ENCODE data around the gene SPTLC1. TPM values are rescaled to one million over a fixed set of nuclear protein-coding genes. Genes with fewer than 3 reads are reported as not detected.
"Not testable (repeated sequence)": the region's sequence is repeated elsewhere in the genome, so short reads cannot be mapped to it uniquely, and the experiment has no call there.

The SPTLC1 gene
- total and polyA plus RNA-seq, 2 donors (not counting 1 experiment from before 2014, with no cell fraction given), result 26.6 to 53.5 TPM

DNA sequence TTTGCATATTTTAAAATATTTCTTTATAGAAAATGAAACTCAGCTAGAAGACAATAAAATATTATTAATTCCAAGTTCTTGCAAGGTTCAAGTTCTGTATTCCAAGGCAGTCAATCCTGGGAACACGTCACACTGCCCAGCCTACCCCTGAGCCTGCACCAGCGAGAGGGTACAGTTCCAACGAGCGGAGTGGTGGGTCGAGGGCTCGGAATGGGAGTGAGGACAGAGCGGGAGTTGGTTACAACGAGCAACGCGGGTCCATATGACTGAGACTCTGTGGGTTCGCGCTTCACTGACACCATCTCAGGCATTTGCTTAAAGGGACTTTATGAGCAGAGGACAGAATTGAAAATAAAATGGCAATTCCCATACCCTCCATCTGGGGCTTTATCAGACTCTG lies 40.0 kb upstream of the SPTLC1 start:
- no peak overlapping the region for H3K27ac ChIP-seq (ENCODE audit: low read length in 2 of 2)
- DNase-seq (no peak), ATAC-seq (ENCODE audit: low read depth) (no peak)
- Mint-ChIP-seq H3K9me3 (ENCODE audit: insufficient read depth) (no peaks in the 10 kb centered on the region), H3K27ac (no peak overlapping the region), H3K4me1 (no peaks in the 10 kb centered on the region), H3K4me3 (no peak overlapping the region), H3K27me3 (peaks cover 32% of the 10 kb centered on the region)
- TF ChIP-seq, protein P1, sequence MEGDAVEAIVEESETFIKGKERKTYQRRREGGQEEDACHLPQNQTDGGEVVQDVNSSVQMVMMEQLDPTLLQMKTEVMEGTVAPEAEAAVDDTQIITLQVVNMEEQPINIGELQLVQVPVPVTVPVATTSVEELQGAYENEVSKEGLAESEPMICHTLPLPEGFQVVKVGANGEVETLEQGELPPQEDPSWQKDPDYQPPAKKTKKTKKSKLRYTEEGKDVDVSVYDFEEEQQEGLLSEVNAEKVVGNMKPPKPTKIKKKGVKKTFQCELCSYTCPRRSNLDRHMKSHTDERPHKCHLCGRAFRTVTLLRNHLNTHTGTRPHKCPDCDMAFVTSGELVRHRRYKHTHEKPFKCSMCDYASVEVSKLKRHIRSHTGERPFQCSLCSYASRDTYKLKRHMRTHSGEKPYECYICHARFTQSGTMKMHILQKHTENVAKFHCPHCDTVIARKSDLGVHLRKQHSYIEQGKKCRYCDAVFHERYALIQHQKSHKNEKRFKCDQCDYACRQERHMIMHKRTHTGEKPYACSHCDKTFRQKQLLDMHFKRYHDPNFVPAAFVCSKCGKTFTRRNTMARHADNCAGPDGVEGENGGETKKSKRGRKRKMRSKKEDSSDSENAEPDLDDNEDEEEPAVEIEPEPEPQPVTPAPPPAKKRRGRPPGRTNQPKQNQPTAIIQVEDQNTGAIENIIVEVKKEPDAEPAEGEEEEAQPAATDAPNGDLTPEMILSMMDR (IDR thresholded peaks at IDR 0.05), result no peak
- no peak for TF ChIP-seq EZH2 (IDR thresholded peaks at IDR 0.05; ENCODE audit: borderline replicate concordance, insufficient read depth, low read depth, low read length, poor library complexity, severe bottlenecking)
- no peaks in the 10 kb centered on the region for H3K36me3 ChIP-seq (replicated peaks in 1 of 2; ENCODE audit: control extremely low read depth in 1 of 2, control insufficient read depth in 1 of 2, extremely low read depth in 1 of 2, insufficient read depth in 2 of 2, low read length in 1 of 2)
- no peaks in the 10 kb centered on the region for H4K20me1 ChIP-seq (ENCODE audit: control insufficient read depth, insufficient read depth, low read length, poor library complexity, severe bottlenecking)
- H3K4me1 ChIP-seq (ENCODE audit: control insufficient read depth in 2 of 2, insufficient read depth in 2 of 2, low read length in 2 of 2), result no peaks in the 10 kb centered on the region
- H3K9me3 ChIP-seq (ENCODE audit: control extremely low read depth in 1 of 3, control insufficient read depth in 2 of 3, insufficient read depth in 1 of 3, low read length in 2 of 3), result no peaks in the 10 kb centered on the region
- CTCF ChIA-PET, result interaction anchor here (1.4 kb wide), 1 partner anchor 16 kb away, joined by 8 read pairs; no protein-coding TSS in a partner anchor
- intact Hi-C loops (cut with micrococcal nuclease), result no loop called here
- POLR2A ChIA-PET, result no interaction called here
- 97% methylated on average over 6 of the region's 12 CpGs for WGBS (ENCODE audit: insufficient coverage)
- H2AFZ ChIP-seq (ENCODE audit: insufficient read depth, low read depth, low read length, poor library complexity, severe bottlenecking), result no peak overlapping the region
- no peak overlapping the region for H3K4me3 ChIP-seq (ENCODE audit: control extremely low read depth in 1 of 5, extremely low read depth in 1 of 5, insufficient read depth in 1 of 5, low read depth in 2 of 5, low read length in 4 of 5)
- no peak overlapping the region for H3K9ac ChIP-seq (ENCODE audit: low read length)
- H3K79me2 ChIP-seq (ENCODE audit: control insufficient read depth, insufficient read depth, low read length), result no peaks in the 10 kb centered on the region
- peaks cover 0 to 4% (median 0%) of the 10 kb centered on the region in 4 experiments for H3K27me3 ChIP-seq (replicated peaks in 1 of 4; ENCODE audit: control extremely low read depth in 1 of 4, control insufficient read depth in 3 of 4, insufficient read depth in 4 of 4, low read length in 3 of 4)
- H3K4me2 ChIP-seq (replicated peaks; ENCODE audit: low read depth, low read length, poor library complexity, severe bottlenecking), result no peak overlapping the region

DNA sequence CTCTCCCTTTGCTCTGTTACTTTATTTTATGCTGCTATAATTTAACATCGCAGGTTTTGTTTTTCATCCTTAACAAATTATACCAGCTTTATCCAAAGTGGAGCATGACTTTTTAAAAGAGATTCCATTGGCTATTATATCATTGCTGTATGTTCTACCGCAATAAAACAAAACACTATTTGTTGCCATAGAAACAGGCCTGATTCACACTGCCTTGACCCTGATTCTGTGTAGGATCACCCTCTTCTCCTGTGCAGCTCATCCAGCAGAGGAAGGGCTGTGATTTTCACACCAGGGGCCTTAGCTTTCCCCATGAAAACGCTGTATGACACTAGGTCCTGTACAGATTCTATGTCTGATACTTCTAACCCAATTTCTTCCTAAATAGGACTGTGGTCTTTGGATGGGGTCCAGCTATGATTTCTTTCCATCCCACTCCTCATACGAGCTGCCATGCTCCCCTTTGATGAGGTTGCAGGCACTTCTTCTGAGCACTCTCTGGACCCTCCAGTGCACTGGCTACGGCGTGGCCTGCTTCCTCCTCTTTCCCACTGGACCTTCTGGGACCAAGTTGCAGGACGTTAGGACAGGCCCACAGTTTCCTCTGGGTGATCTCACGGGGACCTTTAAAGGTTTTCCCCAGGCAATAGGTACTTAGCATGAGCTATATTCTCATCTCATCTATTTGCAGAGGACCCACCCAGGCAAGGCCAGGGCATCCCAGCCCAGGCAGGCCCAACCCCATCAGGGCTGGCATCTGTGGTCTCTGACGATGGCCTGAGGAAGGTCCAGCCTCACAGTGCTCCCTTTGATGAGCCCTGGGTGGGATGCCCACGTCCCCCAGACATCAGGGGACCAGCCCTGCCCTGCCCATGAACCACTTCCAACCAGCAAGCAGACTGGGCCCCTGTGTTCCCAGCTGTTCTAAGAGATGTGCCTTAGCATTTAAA lies 38.5 kb upstream of the SPTLC1 start:
- H3K27me3 ChIP-seq (replicated peaks in 1 of 4; ENCODE audit: control extremely low read depth in 1 of 4, control insufficient read depth in 3 of 4, insufficient read depth in 4 of 4, low read length in 3 of 4); H3K27ac ChIP-seq (ENCODE audit: low read length in 2 of 2); ATAC-seq (ENCODE audit: low read depth); H3K4me2 ChIP-seq (replicated peaks; ENCODE audit: low read depth, low read length, poor library complexity, severe bottlenecking); intact Hi-C loops (cut with micrococcal nuclease); H3K36me3 ChIP-seq (replicated peaks in 1 of 2; ENCODE audit: control extremely low read depth in 1 of 2, control insufficient read depth in 1 of 2, extremely low read depth in 1 of 2, insufficient read depth in 2 of 2, low read length in 1 of 2); H3K27ac Mint-ChIP-seq; H4K20me1 ChIP-seq (ENCODE audit: control insufficient read depth, insufficient read depth, low read length, poor library complexity, severe bottlenecking); H3K4me3 Mint-ChIP-seq; POLR2A ChIA-PET; H3K79me2 ChIP-seq (ENCODE audit: control insufficient read depth, insufficient read depth, low read length); H3K4me1 Mint-ChIP-seq; H2AFZ ChIP-seq (ENCODE audit: insufficient read depth, low read depth, low read length, poor library complexity, severe bottlenecking); H3K9me3 ChIP-seq (ENCODE audit: control extremely low read depth in 1 of 3, control insufficient read depth in 2 of 3, insufficient read depth in 1 of 3, low read length in 2 of 3); H3K4me1 ChIP-seq (ENCODE audit: control insufficient read depth in 2 of 2, insufficient read depth in 2 of 2, low read length in 2 of 2); H3K4me3 ChIP-seq (ENCODE audit: control extremely low read depth in 1 of 5, extremely low read depth in 1 of 5, insufficient read depth in 1 of 5, low read depth in 2 of 5, low read length in 4 of 5); H3K9me3 Mint-ChIP-seq (ENCODE audit: insufficient read depth); DNase-seq; H3K9ac ChIP-seq (ENCODE audit: low read length): not testable (repeated sequence)
- CTCF ChIA-PET, result interaction anchor here (1.4 kb wide), 1 partner anchor 14 kb away, joined by 8 read pairs; no protein-coding TSS in a partner anchor
- H3K27me3 Mint-ChIP-seq, result peaks cover 35% of the 10 kb centered on the region
- WGBS (ENCODE audit: insufficient coverage), result 75% methylated on average over 7 of the region's 10 CpGs
